Neural progenitor cell (in vitro differentiated cells): ENCODE results near the gene ZNF486. TPM values are rescaled to one million over a fixed set of nuclear protein-coding genes. Genes with fewer than 3 reads are reported as not detected.

ENCODE experiments used
- small RNA-seq: library from RNA; depleted of rRNA; stranded (forward); fragments of <200 nt; gene quantifications from one replicate; pipeline ENCODE3, GENCODE V24; 2015
- total RNA-seq: library from RNA; depleted of rRNA; stranded (reverse); fragments of >200 nt; gene quantifications from 2 replicates; pipeline ENCODE4 v1.2.3, GENCODE V29; 2015; ENCODE audit warnings: low replicate concordance

Gene ZNF486
- total RNA-seq, 1 donor from 2014 or later, result 26.9 TPM

Small RNAs within 50 kb of the gene (small RNA-seq; reads per million reads assigned to genes)
- gene AC011447.4, result not detected

Other genes starting within 250 kb of the ZNF486 start
- gene ZNF682, start 127.7 kb upstream of the ZNF486 start, total RNA-seq, result 26.9 and 27.7 TPM in 2 replicates
- gene ZNF90, start 89.2 kb upstream of the ZNF486 start, total RNA-seq, result 40.4 and 51.2 TPM in 2 replicates